Fibroblast of skin of abdomen (primary cell): Measurements from ENCODE around the gene DYTN. TPM values are rescaled to one million over a fixed set of nuclear protein-coding genes. Genes with fewer than 3 reads are reported as not detected.
"Not testable (repeated sequence)": the region's sequence is repeated elsewhere in the genome, so short reads cannot be mapped to it uniquely, and the experiment has no call there.

Experiments
- DNase-seq: peaks from one replicate; pipeline ENCODE4 v3.0.0-alpha.2; 2013
- polyA plus RNA-seq, 2 experiments: library from polyadenylated mRNA; unstranded; fragments of 120-200 nt; gene quantifications; one replicate each; pipeline ENCODE4 v1.2.1, GENCODE V29; 2013; ENCODE audit not compliant: insufficient read length in 2 of 2

Gene DYTN
- polyA plus RNA-seq (2013, experiment 1 of 2; ENCODE audit: insufficient read length): not detected
- not detected for polyA plus RNA-seq (2013, experiment 2 of 2; ENCODE audit: insufficient read length)

GRCh38 chr2:206718296-206718695 is at the start of gene DYTN:
TSS of gene DYTN (minus strand) at chr2:206718396. CDS start at chr2:206718279, 117 bp downstream.
- DNase-seq: no peak

- DNase-seq: no peak
Measured at GRCh38 chr2:206766057-206766930, 48.1 kb upstream of the DYTN start.

- DNase-seq: peak; percentile 94
Measured at GRCh38 chr2:206765242-206766056, 47.3 kb upstream of the DYTN start, which contains the start of the genes FASTKD2 and MDH1B. TSS of gene FASTKD2 (plus strand) at chr2:206765606. CDS start at chr2:206766694, 1,088 bp downstream. TSS of gene MDH1B (minus strand) at chr2:206765328. CDS start at chr2:206765271, 57 bp downstream.

GRCh38 chr2:206764673-206765241 is 46.6 kb upstream of the DYTN start:
- peak; percentile 1 for DNase-seq

- DNase-seq: no peak
Measured at GRCh38 chr2:206756816-206757215, 38.6 kb upstream of the DYTN start.

GRCh38 chr2:206740800-206741199 is 22.6 kb upstream of the DYTN start:
- DNase-seq: no peak

GRCh38 chr2:206739271-206739670 is 21.1 kb upstream of the DYTN start:
- DNase-seq: no peak

GRCh38 chr2:206736935-206737334 is 18.7 kb upstream of the DYTN start:
- no peak for DNase-seq

- DNase-seq: no peak
Measured at GRCh38 chr2:206733341-206733740, 15.1 kb upstream of the DYTN start.

GRCh38 chr2:206728277-206729199 is 10.3 kb upstream of the DYTN start:
- DNase-seq: no peak

GRCh38 chr2:206727287-206727686 is 9.1 kb upstream of the DYTN start:
- no peak for DNase-seq

GRCh38 chr2:206723288-206723687 is 5.1 kb upstream of the DYTN start:
- DNase-seq: no peak

GRCh38 chr2:206721256-206721920 is 3.2 kb upstream of the DYTN start:
- no peak for DNase-seq

GRCh38 chr2:206716623-206717022 is 1.6 kb downstream of the DYTN start:
- no peak for DNase-seq

- not testable (repeated sequence) for DNase-seq
Measured at GRCh38 chr2:206715183-206715582, 3.0 kb downstream of the DYTN start.

GRCh38 chr2:206713746-206714145 is 4.5 kb downstream of the DYTN start:
- DNase-seq: no peak

GRCh38 chr2:206708286-206708685 is 9.9 kb downstream of the DYTN start:
- DNase-seq: no peak

- no peak for DNase-seq
Measured at GRCh38 chr2:206707164-206707701, 11.0 kb downstream of the DYTN start.

- DNase-seq: no peak
Measured at GRCh38 chr2:206701952-206702605, 16.1 kb downstream of the DYTN start.

- DNase-seq: no peak
Measured at GRCh38 chr2:206700156-206700555, 18.0 kb downstream of the DYTN start.
